ENCODE data around the gene CUBN.

The CUBN gene

GRCh38 chr10:17109046-17109445, 20.6 kb downstream of the CUBN start:
- no peak for DNase-seq (ENCODE audit: insufficient read length, low spot score)
- TF ChIP-seq POLR2A (IDR thresholded peaks at IDR 0.05; ENCODE audit: low read depth, low read length): no peak
- no peak for FAIRE-seq

GRCh38 chr10:17106991-17107390, 22.6 kb downstream of the CUBN start:
- FAIRE-seq: no peak
- TF ChIP-seq POLR2A (IDR thresholded peaks at IDR 0.05; ENCODE audit: low read depth, low read length): no peak
- DNase-seq (ENCODE audit: insufficient read length, low spot score): no peak

GRCh38 chr10:17101910-17102266, 27.7 kb downstream of the CUBN start:
- FAIRE-seq (no peak), DNase-seq (ENCODE audit: insufficient read length, low spot score) (no peak)
- no peak for TF ChIP-seq POLR2A (IDR thresholded peaks at IDR 0.05; ENCODE audit: low read depth, low read length)

GRCh38 chr10:17101257-17101909, 28.2 kb downstream of the CUBN start:
- DNase-seq (ENCODE audit: insufficient read length, low spot score) (no peak), FAIRE-seq (no peak)
- TF ChIP-seq POLR2A (IDR thresholded peaks at IDR 0.05; ENCODE audit: low read depth, low read length): no peak

GRCh38 chr10:17100586-17100985, 29.0 kb downstream of the CUBN start:
- FAIRE-seq: peak; percentile 61
- no peak for TF ChIP-seq POLR2A (IDR thresholded peaks at IDR 0.05; ENCODE audit: low read depth, low read length)
- DNase-seq (ENCODE audit: insufficient read length, low spot score): no peak

- FAIRE-seq: peak; percentile 67
- no peak for TF ChIP-seq POLR2A (IDR thresholded peaks at IDR 0.05; ENCODE audit: low read depth, low read length)
- DNase-seq (ENCODE audit: insufficient read length, low spot score): no peak
Measured at GRCh38 chr10:17098012-17098411, 31.6 kb downstream of the CUBN start.

GRCh38 chr10:17094844-17095243, 34.8 kb downstream of the CUBN start:
- FAIRE-seq: no peak
- TF ChIP-seq POLR2A (IDR thresholded peaks at IDR 0.05; ENCODE audit: low read depth, low read length): no peak
- no peak for DNase-seq (ENCODE audit: insufficient read length, low spot score)

- FAIRE-seq: peak; percentile 20
- no peak for DNase-seq (ENCODE audit: insufficient read length, low spot score)
- TF ChIP-seq POLR2A (IDR thresholded peaks at IDR 0.05; ENCODE audit: low read depth, low read length): no peak
Measured at GRCh38 chr10:17092986-17093803, 36.4 kb downstream of the CUBN start.

- DNase-seq (ENCODE audit: insufficient read length, low spot score): no peak
- FAIRE-seq: peak; percentile 15
- TF ChIP-seq POLR2A (IDR thresholded peaks at IDR 0.05; ENCODE audit: low read depth, low read length): no peak
Measured at GRCh38 chr10:17092216-17092944, 37.2 kb downstream of the CUBN start.

- DNase-seq (ENCODE audit: insufficient read length, low spot score): no peak
- TF ChIP-seq POLR2A (IDR thresholded peaks at IDR 0.05; ENCODE audit: low read depth, low read length): no peak
- FAIRE-seq: peak; percentile 48
Measured at GRCh38 chr10:17088118-17088806, 41.3 kb downstream of the CUBN start.

- FAIRE-seq (no peak), DNase-seq (ENCODE audit: insufficient read length, low spot score) (no peak)
- no peak for TF ChIP-seq POLR2A (IDR thresholded peaks at IDR 0.05; ENCODE audit: low read depth, low read length)
Measured at GRCh38 chr10:17086865-17087367, 42.7 kb downstream of the CUBN start.

GRCh38 chr10:17085011-17085725, 44.4 kb downstream of the CUBN start:
- FAIRE-seq (no peak), DNase-seq (ENCODE audit: insufficient read length, low spot score) (no peak)
- TF ChIP-seq POLR2A (IDR thresholded peaks at IDR 0.05; ENCODE audit: low read depth, low read length): no peak

GRCh38 chr10:17084258-17084657, 45.4 kb downstream of the CUBN start:
- DNase-seq (ENCODE audit: insufficient read length, low spot score) (no peak), FAIRE-seq (no peak)
- no peak for TF ChIP-seq POLR2A (IDR thresholded peaks at IDR 0.05; ENCODE audit: low read depth, low read length)

Data from H54 (cell line).